GM18873 (cell line): ENCODE data around the gene ZHX3.
"Not testable (repeated sequence)": the region's sequence is repeated elsewhere in the genome, so short reads cannot be mapped to it uniquely, and the experiment has no call there.

ENCODE experiments used
- ATAC-seq: cut with Tn5 transposase; IDR thresholded peaks from one replicate; pipeline ENCODE4 v1.9.1; 2021; ENCODE audit warnings: mild to moderate bottlenecking, moderate library complexity, moderate number of reproducible peaks; ENCODE audit not compliant: unreplicated experiment, low FRiP score

Gene ZHX3

GRCh38 chr20:41264819-41265218 lies 52.7 kb downstream of the ZHX3 start:
- no peak for ATAC-seq

GRCh38 chr20:41261790-41262717 lies 55.5 kb downstream of the ZHX3 start:
- ATAC-seq = no peak

GRCh38 chr20:41261260-41261659 lies 56.3 kb downstream of the ZHX3 start:
- ATAC-seq = no peak

GRCh38 chr20:41260734-41261220 lies 56.8 kb downstream of the ZHX3 start:
- ATAC-seq = no peak

GRCh38 chr20:41259309-41259708 lies 58.2 kb downstream of the ZHX3 start:
- no peak for ATAC-seq

- ATAC-seq = no peak
Measured at GRCh38 chr20:41258474-41258873, 59.1 kb downstream of the ZHX3 start.

- ATAC-seq = no peak
Measured at GRCh38 chr20:41256516-41256915, 61.0 kb downstream of the ZHX3 start.

GRCh38 chr20:41255655-41256054 lies 61.9 kb downstream of the ZHX3 start:
- ATAC-seq = no peak

- no peak for ATAC-seq
Measured at GRCh38 chr20:41249411-41250281, 67.9 kb downstream of the ZHX3 start.

GRCh38 chr20:41248368-41249024 lies 69.0 kb downstream of the ZHX3 start:
- ATAC-seq = no peak

- ATAC-seq = no peak
Measured at GRCh38 chr20:41247523-41248367, 69.8 kb downstream of the ZHX3 start.

- ATAC-seq = no peak
Measured at GRCh38 chr20:41245086-41245707, 72.3 kb downstream of the ZHX3 start.

GRCh38 chr20:41242807-41243206 lies 74.7 kb downstream of the ZHX3 start:
- no peak for ATAC-seq

- ATAC-seq = no peak
Measured at GRCh38 chr20:41242352-41242751, 75.2 kb downstream of the ZHX3 start.

GRCh38 chr20:41237233-41237632 lies 80.3 kb downstream of the ZHX3 start:
- ATAC-seq = not testable (repeated sequence)

GRCh38 chr20:41236818-41237217 lies 80.7 kb downstream of the ZHX3 start:
- not testable (repeated sequence) for ATAC-seq

GRCh38 chr20:41234546-41234945 lies 83.0 kb downstream of the ZHX3 start:
- no peak for ATAC-seq

- no peak for ATAC-seq
Measured at GRCh38 chr20:41234041-41234440, 83.5 kb downstream of the ZHX3 start.
